Spleen (tissue), 7 donors: Measurements from ENCODE around the gene DCBLD2.

Experiments
- POLR2A ChIP-seq, 3 donors: fragments of 450-650 bp; IDR thresholded peaks; one replicate each; pipeline ENCODE4 v1.5.1; 2017; ENCODE audit warnings: antibody characterized with exemption in 3 of 3, mild to moderate bottlenecking in 1 of 3
- POLR2AphosphoS5 ChIP-seq, 3 donors: sonication (generic); formaldehyde crosslinking; IDR thresholded peaks; one replicate each; pipeline ENCODE4 v1.5.1; 2017; ENCODE audit warnings: antibody characterized with exemption in 3 of 3
- TF ChIP-seq, protein P1 (sequence below), 11 experiments: fragments of 200-600 bp in 7 of 11; fragments of 450-650 bp in 4 of 11; sonication (generic) in 4 of 11; IDR thresholded peaks in 8 of 11; conservative IDR thresholded peaks in 3 of 11; 1 replicate in 7 of 11; 2 replicates in 4 of 11; pipeline versions ENCODE4 v1.4.0 to v1.8.0; 2016 to 2021; ENCODE audit warnings: antibody characterized with exemption in 11 of 11, inconsistent platforms in 4 of 11, mild to moderate bottlenecking in 1 of 11
- donor health status: DM: no; HTN: no; CAD: no; lungs with moderate emphysema.
- donor health status: DM: no; HTN: no; CAD: no.
- donor health status: DM: no; HTN: no; CAD: no.

GRCh38 chr3:98921957-98922356 is 20.5 kb upstream of the DCBLD2 start:
- TF ChIP-seq, protein P1, sequence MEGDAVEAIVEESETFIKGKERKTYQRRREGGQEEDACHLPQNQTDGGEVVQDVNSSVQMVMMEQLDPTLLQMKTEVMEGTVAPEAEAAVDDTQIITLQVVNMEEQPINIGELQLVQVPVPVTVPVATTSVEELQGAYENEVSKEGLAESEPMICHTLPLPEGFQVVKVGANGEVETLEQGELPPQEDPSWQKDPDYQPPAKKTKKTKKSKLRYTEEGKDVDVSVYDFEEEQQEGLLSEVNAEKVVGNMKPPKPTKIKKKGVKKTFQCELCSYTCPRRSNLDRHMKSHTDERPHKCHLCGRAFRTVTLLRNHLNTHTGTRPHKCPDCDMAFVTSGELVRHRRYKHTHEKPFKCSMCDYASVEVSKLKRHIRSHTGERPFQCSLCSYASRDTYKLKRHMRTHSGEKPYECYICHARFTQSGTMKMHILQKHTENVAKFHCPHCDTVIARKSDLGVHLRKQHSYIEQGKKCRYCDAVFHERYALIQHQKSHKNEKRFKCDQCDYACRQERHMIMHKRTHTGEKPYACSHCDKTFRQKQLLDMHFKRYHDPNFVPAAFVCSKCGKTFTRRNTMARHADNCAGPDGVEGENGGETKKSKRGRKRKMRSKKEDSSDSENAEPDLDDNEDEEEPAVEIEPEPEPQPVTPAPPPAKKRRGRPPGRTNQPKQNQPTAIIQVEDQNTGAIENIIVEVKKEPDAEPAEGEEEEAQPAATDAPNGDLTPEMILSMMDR (IDR thresholded peaks at IDR 0.05 in 8 of 11, conservative IDR thresholded peaks at IDR 0.05 in 3 of 11), result no peak
- TF ChIP-seq POLR2A (IDR thresholded peaks at IDR 0.05) (no peak), POLR2AphosphoS5 (IDR thresholded peaks at IDR 0.05) (no peak)
